ENCODE results near the gene ZKSCAN3.

Gene ZKSCAN3

GRCh38 chr6:28340310-28341095 is 9.2 kb upstream of the ZKSCAN3 start:
- no peak for TF ChIP-seq CTCF (conservative IDR thresholded peaks at IDR 0.05; ENCODE audit: low read depth)
- DNase-seq (ENCODE audit: low spot score) = no peak
- H3K27ac ChIP-seq = no peak overlapping the region
- ChIA-PET POLR2A (ENCODE audit: low non-redundant PET) (no interaction called here), CTCF (no interaction called here)

- TF ChIP-seq CTCF (conservative IDR thresholded peaks at IDR 0.05; ENCODE audit: low read depth) = no peak
- no peak overlapping the region for H3K27ac ChIP-seq
- CTCF ChIA-PET = no interaction called here
- POLR2A ChIA-PET (ENCODE audit: low non-redundant PET) = no interaction called here
- no peak for DNase-seq (ENCODE audit: low spot score)
Measured at GRCh38 chr6:28343898-28344677, 5.7 kb upstream of the ZKSCAN3 start.

- ChIA-PET POLR2A (ENCODE audit: low non-redundant PET) (no interaction called here), CTCF (no interaction called here)
- no peak overlapping the region for H3K27ac ChIP-seq
- no peak for TF ChIP-seq CTCF (conservative IDR thresholded peaks at IDR 0.05; ENCODE audit: low read depth)
- DNase-seq (ENCODE audit: low spot score) = no peak
Measured at GRCh38 chr6:28345201-28345600, 4.5 kb upstream of the ZKSCAN3 start.

GRCh38 chr6:28347119-28347518 is 2.6 kb upstream of the ZKSCAN3 start:
- ChIA-PET POLR2A (ENCODE audit: low non-redundant PET) (no interaction called here), CTCF (no interaction called here)
- TF ChIP-seq CTCF (conservative IDR thresholded peaks at IDR 0.05; ENCODE audit: low read depth) = no peak
- DNase-seq (ENCODE audit: low spot score) = no peak
- H3K27ac ChIP-seq = no peak overlapping the region

- H3K27ac ChIP-seq = peak overlapping the region; percentile 84
- ChIA-PET CTCF (no interaction called here), POLR2A (ENCODE audit: low non-redundant PET) (no interaction called here)
- no peak for DNase-seq (ENCODE audit: low spot score)
- no peak for TF ChIP-seq CTCF (conservative IDR thresholded peaks at IDR 0.05; ENCODE audit: low read depth)
Measured at GRCh38 chr6:28349344-28349891, 329 bp upstream of the ZKSCAN3 start.

GRCh38 chr6:28351087-28351486 is 1.3 kb downstream of the ZKSCAN3 start:
- H3K27ac ChIP-seq = no peak overlapping the region
- no peak for TF ChIP-seq CTCF (conservative IDR thresholded peaks at IDR 0.05; ENCODE audit: low read depth)
- POLR2A ChIA-PET (ENCODE audit: low non-redundant PET) = no interaction called here
- no peak for DNase-seq (ENCODE audit: low spot score)
- CTCF ChIA-PET = interaction anchor here (0.6 to 0.7 kb wide), 2 partner anchors 246 to 247 kb away, joined by 4 to 9 read pairs; no protein-coding TSS in a partner anchor
